HG03135 (cell line): Measurements from ENCODE around the gene SOD2.
"Not testable (repeated sequence)": the region's sequence is repeated elsewhere in the genome, so short reads cannot be mapped to it uniquely, and the experiment has no call there.

Source experiments
- ATAC-seq: cut with Tn5 transposase; IDR thresholded peaks from one replicate; pipeline ENCODE4 v1.9.1; 2021; ENCODE audit warnings: mild to moderate bottlenecking, moderate library complexity; ENCODE audit not compliant: unreplicated experiment

Gene SOD2

GRCh38 chr6:159693128-159693893 lies at the start of gene SOD2:
TSS of gene SOD2 (minus strand) at chr6:159693241. CDS start at chr6:159693167, 74 bp downstream.
- peak; percentile 83 for ATAC-seq

GRCh38 chr6:159742165-159742564 lies 49.1 kb upstream of the SOD2 start:
- no peak for ATAC-seq

- ATAC-seq: no peak
Observed at GRCh38 chr6:159739341-159739740, 46.3 kb upstream of the SOD2 start.

- no peak for ATAC-seq
Observed at GRCh38 chr6:159736908-159737307, 43.9 kb upstream of the SOD2 start.

GRCh38 chr6:159733395-159733794 lies 40.4 kb upstream of the SOD2 start:
- ATAC-seq: not testable (repeated sequence)

- not testable (repeated sequence) for ATAC-seq
Observed at GRCh38 chr6:159732550-159732949, 39.5 kb upstream of the SOD2 start.

GRCh38 chr6:159730332-159730676 lies 37.3 kb upstream of the SOD2 start:
- ATAC-seq: no peak

- ATAC-seq: no peak
Observed at GRCh38 chr6:159729598-159730331, 36.7 kb upstream of the SOD2 start.

GRCh38 chr6:159728531-159728964 lies 35.5 kb upstream of the SOD2 start:
- ATAC-seq: no peak

- ATAC-seq: peak; percentile 41
Observed at GRCh38 chr6:159727717-159728445, 34.8 kb upstream of the SOD2 start.

- peak; percentile 80 for ATAC-seq
Observed at GRCh38 chr6:159726918-159727716, 34.1 kb upstream of the SOD2 start, which contains the start of gene WTAP. TSS of gene WTAP (plus strand) at chr6:159727506. CDS start at chr6:159736266, 8,760 bp downstream.

GRCh38 chr6:159726255-159726917 lies 33.3 kb upstream of the SOD2 start:
- ATAC-seq: no peak

GRCh38 chr6:159725208-159725607 lies 32.2 kb upstream of the SOD2 start:
- not testable (repeated sequence) for ATAC-seq

GRCh38 chr6:159724778-159725177 lies 31.7 kb upstream of the SOD2 start:
- ATAC-seq: no peak

- ATAC-seq: no peak
Observed at GRCh38 chr6:159723259-159723658, 30.2 kb upstream of the SOD2 start.

GRCh38 chr6:159722655-159723054 lies 29.6 kb upstream of the SOD2 start:
- ATAC-seq: no peak

GRCh38 chr6:159721981-159722380 lies 28.9 kb upstream of the SOD2 start:
- ATAC-seq: not testable (repeated sequence)

GRCh38 chr6:159720708-159721107 lies 27.7 kb upstream of the SOD2 start:
- no peak for ATAC-seq

- ATAC-seq: no peak
Observed at GRCh38 chr6:159719287-159719686, 26.2 kb upstream of the SOD2 start.

GRCh38 chr6:159718634-159719033 lies 25.6 kb upstream of the SOD2 start:
- no peak for ATAC-seq
